ENCODE measurements around the gene IL1R1. TPM values are rescaled to one million over a fixed set of nuclear protein-coding genes. Genes with fewer than 3 reads are reported as not detected.
"Not testable (repeated sequence)": the region's sequence is repeated elsewhere in the genome, so short reads cannot be mapped to it uniquely, and the experiment has no call there.

The IL1R1 gene
- total and polyA plus RNA-seq, 2 of the 4 experiments (the other 2 are of a cell fraction), result 6.5 to 13.8 TPM

DNA sequence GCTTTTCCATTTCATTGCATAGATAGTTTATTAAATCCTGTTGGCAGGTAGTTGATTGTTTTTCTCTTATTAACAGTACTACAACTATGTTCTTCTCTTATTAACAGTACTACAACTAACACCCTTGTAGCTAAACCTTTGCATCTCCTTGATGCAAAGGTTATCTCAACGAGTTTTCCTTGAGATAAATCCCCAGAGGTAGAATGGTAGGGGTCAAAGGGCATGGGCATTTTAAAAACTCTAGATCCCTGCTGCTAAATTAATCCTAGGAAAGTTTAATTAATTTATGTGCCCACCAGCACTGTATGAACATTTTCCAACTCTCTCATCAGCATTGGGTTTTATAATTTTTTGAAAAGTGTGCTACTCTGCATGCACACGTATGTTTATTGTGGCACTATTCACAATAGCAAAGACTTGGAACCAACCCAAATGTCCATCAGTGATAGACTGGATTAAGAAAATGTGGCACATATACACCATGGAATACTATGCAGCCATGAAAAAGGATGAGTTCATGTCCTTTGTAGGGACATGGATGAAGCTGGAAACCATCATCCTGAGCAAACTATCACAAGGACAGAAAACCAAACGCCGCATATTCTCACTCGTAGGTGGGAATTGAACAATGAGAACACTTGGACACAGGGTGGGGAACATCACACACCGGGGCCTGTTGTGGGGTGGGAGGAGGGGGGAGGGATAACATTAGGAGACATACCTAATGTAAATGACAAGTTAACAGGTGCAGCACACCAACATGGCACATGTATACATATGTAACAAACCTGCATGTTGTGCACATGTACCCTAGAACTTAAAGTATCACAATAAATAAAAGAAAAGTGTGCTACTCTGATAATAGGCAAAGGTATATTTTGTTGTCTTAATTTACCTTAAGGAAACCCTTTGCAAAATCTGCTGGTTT, 35.5 kb upstream of the IL1R1 start:
- H4K20me1 ChIP-seq (ENCODE audit: insufficient read depth, low read length); H2AK9ac ChIP-seq (replicated peaks; ENCODE audit: low read depth, low read length, poor library complexity); H3K27me3 ChIP-seq (ENCODE audit: control insufficient read depth, insufficient read depth, low read length); in situ Hi-C loops (cut with MboI; ENCODE audit: low sequenced_read_pairs); H3K9ac ChIP-seq (ENCODE audit: low read depth, low read length); H3K23ac ChIP-seq (ENCODE audit: low read depth, low read length); H4K8ac ChIP-seq (ENCODE audit: low read depth in 2 of 2, low read length in 2 of 2); H4K5ac ChIP-seq (ENCODE audit: low read depth, low read length); H3K9me3 ChIP-seq (ENCODE audit: control insufficient read depth, insufficient read depth, low read length); H3K9me1 ChIP-seq (ENCODE audit: insufficient read depth, low read length); H3K56ac ChIP-seq (ENCODE audit: extremely low read depth, insufficient read depth, low read length); H3K14ac ChIP-seq (replicated peaks; ENCODE audit: low read depth, low read length); H2BK15ac ChIP-seq (ENCODE audit: low read depth, low read length); POLR2A ChIA-PET (ENCODE audit: unreplicated experiment); H4K91ac ChIP-seq (ENCODE audit: insufficient read depth, low read depth, low read length); H3K79me1 ChIP-seq (ENCODE audit: low read depth in 1 of 2, low read length in 2 of 2); dilution Hi-C loops (cut with HindIII; ENCODE audit: low sequenced_read_pairs, unreplicated experiment); H2BK120ac ChIP-seq (ENCODE audit: low read depth, low read length); intact Hi-C loops (cut with micrococcal nuclease); ATAC-seq (ENCODE audit: low read depth); H2BK20ac ChIP-seq (ENCODE audit: low read depth, low read length); H3K4me3 ChIP-seq (ENCODE audit: insufficient read depth, low read depth, low read length); BruUV-seq (replicated peaks); H2AFZ ChIP-seq (replicated peaks; ENCODE audit: low read length, poor library complexity); H2AK5ac ChIP-seq (ENCODE audit: low read depth, low read length); DNase-seq: not testable (repeated sequence)
- H3K4ac ChIP-seq (ENCODE audit: low read depth, low read length), result 0 out of 2 replicates have a peak overlapping the region, but pooled peaks have one; percentile 2
- H3K36me3 ChIP-seq (ENCODE audit: control insufficient read depth, insufficient read depth, low read length), result peaks cover 16% of the 10 kb centered on the region
- WGBS, 2 experiments (ENCODE audit: extremely low coverage in 2 of 2, insufficient read length in 1 of 2), result no CpG with 5 or more reads among the region's 6 CpGs
- peak overlapping the region; percentile 25; the same call in 1 of the 2 replicates for H3K4me2 ChIP-seq (ENCODE audit: low read depth, low read length)
- CTCF ChIA-PET, result interaction anchor here (0.6 to 1.9 kb wide), 3 partner anchors 61 to 101 kb away, joined by 4 to 7 read pairs (median 6); no protein-coding TSS in a partner anchor
- H3K18ac ChIP-seq (ENCODE audit: low read depth, low read length), result peak overlapping the region; percentile 25
- H3K4me1 ChIP-seq (ENCODE audit: control insufficient read depth, insufficient read depth, low read length), result peaks cover 13% of the 10 kb centered on the region
- peak overlapping the region; percentile 43 for H2BK5ac ChIP-seq (ENCODE audit: low read depth, low read length, poor library complexity, severe bottlenecking)
- H3K27ac ChIP-seq (ENCODE audit: insufficient read depth, low read length), result peak overlapping the region; percentile 50; the same call in 1 of the 2 replicates

Measured in IMR-90 (cell line).